Gastrocnemius medialis (tissue), 4 donors: ENCODE data around the gene SH3BP4. TPM values are rescaled to one million over a fixed set of nuclear protein-coding genes. Genes with fewer than 3 reads are reported as not detected.

Experiments used
- ATAC-seq, 2 donors: fragments of 150-250 bp; one replicate each; pipeline ENCODE4 v1.9.1; 2016
- DNase-seq, 2 donors: peaks; one replicate each; pipeline ENCODE4 v3.0.0-alpha.2; 2019
- H3K27ac ChIP-seq, 4 donors: fragments of 200-600 bp; sonication (generic); 1 replicate in 1 of 4; 2 replicates in 3 of 4; pipeline ENCODE4 v1.5.1; 2016 to 2018; ENCODE audit warnings: mild to moderate bottlenecking in 2 of 4, moderate library complexity in 1 of 4
- H3K27me3 ChIP-seq, 3 donors: fragments of 200-600 bp; sonication (generic) in 2 of 3; 1 replicate in 1 of 3; 2 replicates in 2 of 3; pipeline versions ENCODE4 v1.5.1 to v1.6.0; 2016 to 2019; ENCODE audit warnings: mild to moderate bottlenecking in 1 of 3, moderate library complexity in 1 of 3
- H3K36me3 ChIP-seq, 2 donors: fragments of 200-600 bp; sonication (generic) in 1 of 2; one replicate each; pipeline ENCODE4 v1.5.1; 2017 to 2018
- H3K4me1 ChIP-seq, 2 donors: fragments of 200-600 bp; sonication (generic) in 1 of 2; one replicate each; pipeline ENCODE4 v1.5.1; 2016 to 2017; ENCODE audit warnings: mild to moderate bottlenecking in 2 of 2
- H3K4me3 ChIP-seq, 4 donors: fragments of 200-600 bp; sonication (generic) in 3 of 4; 1 replicate in 1 of 4; 2 replicates in 3 of 4; pipeline ENCODE4 v1.5.1; 2016 to 2019; ENCODE audit warnings: mild to moderate bottlenecking in 2 of 4
- H3K9me3 ChIP-seq, 3 donors: fragments of 200-600 bp; sonication (generic) in 2 of 3; 1 replicate in 1 of 3; 2 replicates in 2 of 3; pipeline ENCODE4 v1.5.1; 2016 to 2019
- POLR2A ChIP-seq, 2 donors: fragments of 450-650 bp; IDR thresholded peaks; one replicate each; pipeline ENCODE4 v1.6.1; 2017; ENCODE audit warnings: antibody characterized with exemption in 2 of 2, mild to moderate bottlenecking in 2 of 2, moderate library complexity in 2 of 2
- in situ Hi-C, 4 donors: fragments of 200-750 bp; cut with MboI; loops; one replicate each; pipeline versions ENCODE4 v1.15.0 to v1.8.0; 2017; ENCODE audit warnings: low sequenced_read_pairs in 4 of 4
- intact Hi-C: fragments of 100-400 bp; cut with DNase I; formaldehyde crosslinking; loops from one replicate; pipeline ENCODE4 v1.15.1; 2023; ENCODE audit warnings: low total_unique reads
- total RNA-seq, 4 donors: library from RNA; depleted of rRNA; stranded (reverse); fragments of >200 nt; gene quantifications; one replicate each; pipeline versions ENCODE4 v1.1.0 to v1.2.3, GENCODE V29; 2016
- TF ChIP-seq, protein P1 (sequence below), 5 experiments: fragments of 450-650 bp in 3 of 5; fragments of 200-600 bp in 2 of 5; sonication (generic) in 2 of 5; IDR thresholded peaks in 4 of 5; conservative IDR thresholded peaks in 1 of 5; 1 replicate in 4 of 5; 2 replicates in 1 of 5; pipeline ENCODE4 v1.5.1; 2016 to 2019; ENCODE audit warnings: antibody characterized with exemption in 5 of 5, mild to moderate bottlenecking in 3 of 5, moderate library complexity in 3 of 5

Gene SH3BP4
- total RNA-seq, 4 donors from 2014 or later: 10.2 to 36.9 (median 15.9) TPM

- Histone ChIP-seq H3K27me3 (no peaks in the 10 kb centered on the region), H3K9me3 (no peaks in the 10 kb centered on the region), H3K4me1 (peaks cover 4 to 7% of the 10 kb centered on the region in 2 donors), H3K4me3 (no peak overlapping the region), H3K27ac (no peak overlapping the region), H3K36me3 (no peaks in the 10 kb centered on the region)
- intact Hi-C loops (no loop called here), in situ Hi-C loops (no loop called here)
- no peak for DNase-seq
- TF ChIP-seq, protein P1, sequence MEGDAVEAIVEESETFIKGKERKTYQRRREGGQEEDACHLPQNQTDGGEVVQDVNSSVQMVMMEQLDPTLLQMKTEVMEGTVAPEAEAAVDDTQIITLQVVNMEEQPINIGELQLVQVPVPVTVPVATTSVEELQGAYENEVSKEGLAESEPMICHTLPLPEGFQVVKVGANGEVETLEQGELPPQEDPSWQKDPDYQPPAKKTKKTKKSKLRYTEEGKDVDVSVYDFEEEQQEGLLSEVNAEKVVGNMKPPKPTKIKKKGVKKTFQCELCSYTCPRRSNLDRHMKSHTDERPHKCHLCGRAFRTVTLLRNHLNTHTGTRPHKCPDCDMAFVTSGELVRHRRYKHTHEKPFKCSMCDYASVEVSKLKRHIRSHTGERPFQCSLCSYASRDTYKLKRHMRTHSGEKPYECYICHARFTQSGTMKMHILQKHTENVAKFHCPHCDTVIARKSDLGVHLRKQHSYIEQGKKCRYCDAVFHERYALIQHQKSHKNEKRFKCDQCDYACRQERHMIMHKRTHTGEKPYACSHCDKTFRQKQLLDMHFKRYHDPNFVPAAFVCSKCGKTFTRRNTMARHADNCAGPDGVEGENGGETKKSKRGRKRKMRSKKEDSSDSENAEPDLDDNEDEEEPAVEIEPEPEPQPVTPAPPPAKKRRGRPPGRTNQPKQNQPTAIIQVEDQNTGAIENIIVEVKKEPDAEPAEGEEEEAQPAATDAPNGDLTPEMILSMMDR (IDR thresholded peaks at IDR 0.05 in 4 of 5, conservative IDR thresholded peaks at IDR 0.05 in 1 of 5): no peak
- no peak for TF ChIP-seq POLR2A (IDR thresholded peaks at IDR 0.05)
- no peak for ATAC-seq
Observed at GRCh38 chr2:235066895-235067294, 115.1 kb downstream of the SH3BP4 start.

DNA sequence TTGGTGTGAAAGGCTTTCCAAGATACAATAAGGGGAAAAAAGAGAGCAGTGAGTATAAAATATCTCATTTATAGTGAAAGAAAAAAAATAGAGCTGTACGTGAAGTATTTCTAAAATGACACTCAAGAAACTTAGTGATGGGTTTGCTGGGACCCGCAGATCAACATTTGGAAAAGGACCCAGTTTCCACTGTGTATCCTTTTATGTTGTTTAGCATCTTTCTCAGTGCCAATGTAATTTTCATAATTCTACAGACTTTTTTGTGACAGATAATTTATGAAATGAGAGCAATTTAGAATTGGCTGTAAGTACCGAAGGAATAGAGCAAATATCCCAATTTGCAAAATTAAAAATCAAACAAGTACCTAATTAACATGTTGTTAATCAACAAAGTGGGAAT is 116.9 kb downstream of the SH3BP4 start:
- in situ Hi-C loops: no loop called here
- DNase-seq: no peak
- TF ChIP-seq, protein P1 (IDR thresholded peaks at IDR 0.05 in 4 of 5, conservative IDR thresholded peaks at IDR 0.05 in 1 of 5): no peak
- TF ChIP-seq POLR2A (IDR thresholded peaks at IDR 0.05): no peak
- no peak overlapping the region for H3K4me3 ChIP-seq
- no peaks in the 10 kb centered on the region for H3K36me3 ChIP-seq
- H3K27ac ChIP-seq: no peak overlapping the region
- intact Hi-C loops: no loop called here
- H3K27me3 ChIP-seq: no peaks in the 10 kb centered on the region
- peaks cover 0 to 3% of the 10 kb centered on the region in 2 donors for H3K4me1 ChIP-seq
- H3K9me3 ChIP-seq: no peaks in the 10 kb centered on the region
- ATAC-seq: no peak

DNA sequence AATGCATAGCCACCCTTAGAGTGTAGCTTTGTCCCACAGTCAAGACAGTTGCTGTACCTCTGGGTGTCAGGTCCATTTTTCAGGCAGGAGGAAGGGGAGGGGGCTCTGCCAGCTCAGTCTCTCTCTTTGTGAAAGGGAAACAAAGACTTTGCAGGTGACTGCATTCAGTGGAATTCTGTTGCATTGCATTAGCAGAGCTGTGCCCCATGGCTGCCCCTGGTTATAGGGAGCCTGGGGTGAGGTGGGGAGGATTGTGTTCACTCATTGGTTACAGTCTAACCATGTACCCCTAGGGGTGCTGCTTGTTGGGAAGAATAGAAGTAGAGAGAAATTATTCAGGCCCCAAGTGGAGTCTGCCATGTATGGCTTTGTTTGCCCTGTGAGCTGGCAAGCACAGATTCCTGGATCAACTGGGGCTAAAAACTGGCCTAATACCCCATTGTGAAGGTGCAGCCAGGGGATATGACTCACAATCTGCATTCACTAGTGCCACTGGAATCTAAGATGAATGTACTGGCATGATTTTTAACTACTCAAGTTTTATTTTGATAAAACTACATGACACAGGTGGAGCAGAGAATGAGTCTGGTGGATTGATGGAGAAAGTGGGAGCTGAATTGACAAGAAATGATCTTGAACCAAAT is 118.4 kb downstream of the SH3BP4 start:
- H3K36me3 ChIP-seq: no peaks in the 10 kb centered on the region
- DNase-seq (no peak), ATAC-seq (no peak)
- intact Hi-C loops: no loop called here
- no peaks in the 10 kb centered on the region for H3K27me3 ChIP-seq
- H3K27ac ChIP-seq: no peak overlapping the region
- no peak overlapping the region for H3K4me3 ChIP-seq
- H3K9me3 ChIP-seq: no peaks in the 10 kb centered on the region
- in situ Hi-C loops: no loop called here
- no peaks in the 10 kb centered on the region for H3K4me1 ChIP-seq
- TF ChIP-seq, protein P1 (IDR thresholded peaks at IDR 0.05 in 4 of 5, conservative IDR thresholded peaks at IDR 0.05 in 1 of 5): no peak
- no peak for TF ChIP-seq POLR2A (IDR thresholded peaks at IDR 0.05)

- ATAC-seq: no peak
- H3K4me1 ChIP-seq: no peaks in the 10 kb centered on the region
- no peak for DNase-seq
- no peaks in the 10 kb centered on the region for H3K27me3 ChIP-seq
- H3K4me3 ChIP-seq: no peak overlapping the region
- TF ChIP-seq, protein P1 (IDR thresholded peaks at IDR 0.05 in 4 of 5, conservative IDR thresholded peaks at IDR 0.05 in 1 of 5): no peak
- TF ChIP-seq POLR2A (IDR thresholded peaks at IDR 0.05): no peak
- intact Hi-C loops (no loop called here), in situ Hi-C loops (no loop called here)
- H3K36me3 ChIP-seq: no peaks in the 10 kb centered on the region
- H3K9me3 ChIP-seq: no peaks in the 10 kb centered on the region
- H3K27ac ChIP-seq: no peak overlapping the region
Observed at GRCh38 chr2:235073868-235074413, 122.1 kb downstream of the SH3BP4 start.
